GM10266 (cell line): ENCODE measurements around the gene TBK1.
"Not testable (repeated sequence)": the region's sequence is repeated elsewhere in the genome, so short reads cannot be mapped to it uniquely, and the experiment has no call there.

ENCODE experiments used
- DNase-seq: peaks from one replicate; pipeline ENCODE4 v3.0.0; 2012; ENCODE audit errors: extremely low spot score
- CTCF ChIP-seq: IDR thresholded peaks from 2 replicates; pipeline ENCODE4 v1.5.1; 2012; ENCODE audit warnings: mild to moderate bottlenecking, low read depth; ENCODE audit not compliant: control insufficient read depth, insufficient read depth; ENCODE audit errors: missing control alignments

TBK1 gene

GRCh38 chr12:64518396-64518795 is 66.5 kb downstream of the TBK1 start:
- no peak for TF ChIP-seq CTCF
- DNase-seq, result no peak

GRCh38 chr12:64521833-64522232 is 69.9 kb downstream of the TBK1 start:
- no peak for DNase-seq
- TF ChIP-seq CTCF, result no peak

GRCh38 chr12:64522316-64522715 is 70.4 kb downstream of the TBK1 start:
- no peak for TF ChIP-seq CTCF
- no peak for DNase-seq

- no peak for DNase-seq
- no peak for TF ChIP-seq CTCF
Measured at GRCh38 chr12:64522807-64523206, 70.9 kb downstream of the TBK1 start.

- DNase-seq, result not testable (repeated sequence)
Measured at GRCh38 chr12:64523565-64524444, 71.9 kb downstream of the TBK1 start.

- no peak for DNase-seq
- no peak for TF ChIP-seq CTCF
Measured at GRCh38 chr12:64525461-64526160, 73.7 kb downstream of the TBK1 start.

- TF ChIP-seq CTCF, result no peak
- no peak for DNase-seq
Measured at GRCh38 chr12:64526859-64527258, 74.9 kb downstream of the TBK1 start.
